HG02588 (cell line): Measurements from ENCODE around the gene KLHDC7A.

Experiments used
- ATAC-seq: cut with Tn5 transposase; IDR thresholded peaks from one replicate; pipeline ENCODE4 v1.9.1; 2021; ENCODE audit warnings: mild to moderate bottlenecking, moderate library complexity; ENCODE audit not compliant: unreplicated experiment

The KLHDC7A gene

GRCh38 chr1:18501833-18502232 is 21.1 kb downstream of the KLHDC7A start:
- ATAC-seq, result no peak

GRCh38 chr1:18504609-18505008 is 23.9 kb downstream of the KLHDC7A start:
- ATAC-seq, result no peak

GRCh38 chr1:18505666-18506065 is 24.9 kb downstream of the KLHDC7A start:
- ATAC-seq, result no peak

DNA sequence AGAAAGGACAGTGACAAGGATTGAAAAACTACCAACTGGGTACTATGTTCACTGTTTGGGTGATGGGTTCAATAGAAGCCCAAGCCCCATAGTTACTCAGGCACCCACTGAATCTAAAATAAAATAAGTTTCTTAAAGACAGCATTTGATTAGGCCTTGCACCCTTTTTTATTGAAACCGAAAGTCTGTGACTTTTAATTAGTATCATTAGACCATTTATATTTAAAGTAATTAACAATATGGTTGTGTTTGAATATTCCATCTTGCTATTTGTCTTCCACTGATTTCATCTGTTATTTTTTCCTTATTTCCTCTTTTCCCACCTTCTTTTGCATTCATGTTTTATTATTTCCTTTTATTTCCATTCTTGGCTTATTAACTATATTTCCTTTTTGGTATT is 27.4 kb downstream of the KLHDC7A start:
- no peak for ATAC-seq

GRCh38 chr1:18511149-18511873 is 30.6 kb downstream of the KLHDC7A start:
- ATAC-seq, result no peak

DNA sequence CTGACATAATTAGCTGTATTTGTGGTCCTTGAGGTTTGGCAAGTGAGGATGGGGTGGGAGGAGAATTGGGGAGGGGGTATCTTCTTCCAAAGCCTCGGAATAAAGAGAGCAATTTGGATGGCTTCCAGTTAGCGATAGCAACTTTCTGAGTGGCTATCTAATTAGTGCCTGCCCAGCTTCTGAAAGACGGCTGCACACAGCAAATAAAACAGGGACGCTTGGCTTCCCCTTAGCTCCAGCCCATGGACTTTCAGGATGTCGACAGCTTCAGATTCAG is 31.1 kb downstream of the KLHDC7A start:
- ATAC-seq, result no peak

DNA sequence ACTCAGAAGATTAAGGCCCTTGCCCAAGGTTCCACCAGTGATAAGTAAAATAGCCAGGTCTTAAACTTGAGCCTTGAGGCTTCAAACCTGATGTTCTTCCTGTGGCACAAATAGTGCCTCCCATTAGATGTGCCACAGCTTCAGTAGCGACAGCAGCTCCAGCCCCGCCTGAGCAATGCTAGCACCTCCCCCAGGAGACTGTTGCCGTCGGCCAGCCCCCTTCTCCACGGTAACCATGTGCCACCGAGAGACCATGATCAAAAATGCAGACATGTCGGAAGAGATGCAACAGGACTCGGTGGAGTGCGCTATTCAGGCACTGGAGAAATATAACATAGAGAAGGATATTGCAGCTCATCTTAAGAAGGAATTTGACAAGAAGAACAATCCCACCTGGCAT is 32.2 kb downstream of the KLHDC7A start:
- ATAC-seq, result no peak

DNA sequence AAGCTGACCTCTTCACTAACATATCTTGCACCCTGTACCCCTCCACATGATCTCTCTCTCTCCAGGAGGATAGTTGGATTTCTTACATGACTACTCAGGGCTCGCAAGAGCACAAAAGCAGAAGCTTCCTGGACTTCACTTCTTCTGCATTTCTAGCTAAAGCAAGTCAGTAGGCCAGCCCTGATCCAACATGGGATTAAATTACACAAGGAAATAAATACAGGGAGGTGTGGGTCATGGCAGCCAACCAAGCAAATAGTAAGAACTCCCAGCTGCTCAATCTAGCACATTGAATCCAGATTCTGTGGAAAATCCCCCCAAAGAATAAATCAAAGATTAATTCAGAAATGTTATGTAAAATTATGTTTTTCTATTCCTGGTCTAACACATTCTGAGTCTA is 33.3 kb downstream of the KLHDC7A start:
- ATAC-seq, result no peak

GRCh38 chr1:18515120-18515667 is 34.5 kb downstream of the KLHDC7A start:
- no peak for ATAC-seq

DNA sequence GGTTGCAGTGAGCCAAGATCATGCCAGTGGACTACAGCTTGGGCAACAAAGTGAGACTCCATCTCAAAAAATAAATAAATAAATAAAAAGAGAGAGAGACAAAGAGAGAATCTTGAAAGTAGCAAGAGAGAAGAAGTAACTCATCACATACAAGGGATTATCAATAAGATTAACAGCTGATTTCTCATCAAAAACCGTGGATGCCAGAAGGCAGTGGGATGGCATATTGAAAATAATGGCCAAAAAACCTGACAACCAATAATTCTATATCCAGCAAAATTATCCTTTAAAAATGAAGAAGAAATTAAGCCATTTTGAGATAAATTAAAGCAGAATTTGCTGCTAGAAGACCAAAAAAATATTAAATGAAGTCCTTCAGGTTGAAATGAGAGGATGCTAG is 35.7 kb downstream of the KLHDC7A start:
- no peak for ATAC-seq

GRCh38 chr1:18526436-18527275 is 45.9 kb downstream of the KLHDC7A start:
- ATAC-seq, result no peak

DNA sequence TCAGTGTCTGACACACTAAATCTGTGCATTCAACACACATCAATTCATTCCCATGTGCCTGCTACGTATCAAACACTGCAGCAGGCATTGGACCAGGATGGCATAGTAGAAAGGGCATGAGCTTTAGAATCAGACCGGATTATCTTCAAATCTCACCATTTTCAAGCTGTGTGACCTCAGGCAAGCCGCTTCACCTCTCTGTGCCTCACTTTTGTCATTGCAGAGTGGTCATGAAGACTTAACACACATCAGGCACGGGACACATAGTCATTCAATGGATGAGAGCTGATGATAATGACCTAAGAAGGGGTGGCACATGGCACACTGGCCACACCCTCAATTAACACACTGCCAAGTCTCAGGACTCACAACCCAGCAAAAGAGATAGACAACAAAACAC is 46.8 kb downstream of the KLHDC7A start:
- ATAC-seq, result no peak

- ATAC-seq, result no peak
These were observed 47.2 kb downstream of the KLHDC7A start for GRCh38 chr1:18527921-18528320.

- ATAC-seq, result no peak
These were observed 47.9 kb downstream of the KLHDC7A start for GRCh38 chr1:18528616-18529015.

- ATAC-seq, result no peak
These were observed 49.0 kb downstream of the KLHDC7A start for GRCh38 chr1:18529714-18530113.

DNA sequence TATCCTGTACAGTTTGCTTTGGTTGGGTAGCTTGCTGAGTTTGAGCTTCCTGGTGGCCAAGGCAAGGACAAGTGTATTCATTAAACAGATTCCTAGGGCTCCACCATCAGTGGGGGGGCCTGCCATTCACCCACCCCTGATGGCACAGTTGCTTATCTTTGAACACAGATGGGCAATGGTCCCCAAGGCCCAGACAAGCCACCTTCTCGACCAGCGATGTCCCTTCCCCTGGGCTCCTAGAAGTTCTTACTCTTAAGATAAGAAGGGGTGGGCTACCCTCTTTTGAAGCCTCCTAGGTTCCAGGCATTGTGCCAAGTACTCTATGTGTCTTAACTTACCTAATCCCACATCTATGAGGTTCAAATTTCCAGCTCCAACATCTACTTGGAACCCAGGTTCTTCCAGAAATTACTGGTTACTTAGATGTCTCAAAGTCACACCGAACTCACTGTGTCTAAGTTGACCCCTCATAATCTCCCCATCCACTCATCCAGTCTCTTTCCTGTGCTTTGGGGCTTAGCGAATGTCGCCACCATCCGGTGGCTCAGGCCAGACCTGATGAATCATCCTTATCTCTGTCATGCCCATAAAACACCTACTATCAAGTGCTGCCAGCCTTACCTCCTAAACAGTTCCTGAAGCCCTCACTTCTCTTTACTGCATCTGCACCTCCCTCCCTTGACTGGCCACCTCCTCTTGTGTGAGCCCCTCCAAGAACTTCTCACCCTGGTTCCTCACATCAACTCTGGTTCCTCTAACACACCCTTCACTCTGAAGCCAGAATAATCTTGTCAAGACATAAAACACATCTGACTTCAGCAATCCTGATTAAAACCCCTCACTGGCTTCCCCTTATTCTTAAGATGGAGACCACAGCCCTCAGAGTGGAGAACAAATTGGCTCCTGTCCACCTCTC is 50.1 kb downstream of the KLHDC7A start:
- no peak for ATAC-seq

DNA sequence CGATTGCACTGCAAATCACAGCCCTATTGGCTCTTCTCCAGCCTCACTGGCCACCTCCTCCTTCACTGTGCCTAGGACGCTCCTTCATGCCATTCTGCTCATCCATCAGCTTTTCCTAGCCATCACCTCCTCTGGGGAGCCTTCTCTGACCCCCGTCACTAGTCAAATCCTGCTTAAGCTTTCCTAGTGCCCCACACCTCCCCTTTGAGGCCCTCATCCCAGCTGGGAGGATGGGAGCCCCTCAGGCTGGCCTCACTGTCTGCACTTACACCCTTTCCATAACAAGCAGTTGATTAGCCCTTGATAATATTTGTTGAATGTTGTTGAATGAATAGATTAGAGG is 50.7 kb downstream of the KLHDC7A start:
- no peak for ATAC-seq

DNA sequence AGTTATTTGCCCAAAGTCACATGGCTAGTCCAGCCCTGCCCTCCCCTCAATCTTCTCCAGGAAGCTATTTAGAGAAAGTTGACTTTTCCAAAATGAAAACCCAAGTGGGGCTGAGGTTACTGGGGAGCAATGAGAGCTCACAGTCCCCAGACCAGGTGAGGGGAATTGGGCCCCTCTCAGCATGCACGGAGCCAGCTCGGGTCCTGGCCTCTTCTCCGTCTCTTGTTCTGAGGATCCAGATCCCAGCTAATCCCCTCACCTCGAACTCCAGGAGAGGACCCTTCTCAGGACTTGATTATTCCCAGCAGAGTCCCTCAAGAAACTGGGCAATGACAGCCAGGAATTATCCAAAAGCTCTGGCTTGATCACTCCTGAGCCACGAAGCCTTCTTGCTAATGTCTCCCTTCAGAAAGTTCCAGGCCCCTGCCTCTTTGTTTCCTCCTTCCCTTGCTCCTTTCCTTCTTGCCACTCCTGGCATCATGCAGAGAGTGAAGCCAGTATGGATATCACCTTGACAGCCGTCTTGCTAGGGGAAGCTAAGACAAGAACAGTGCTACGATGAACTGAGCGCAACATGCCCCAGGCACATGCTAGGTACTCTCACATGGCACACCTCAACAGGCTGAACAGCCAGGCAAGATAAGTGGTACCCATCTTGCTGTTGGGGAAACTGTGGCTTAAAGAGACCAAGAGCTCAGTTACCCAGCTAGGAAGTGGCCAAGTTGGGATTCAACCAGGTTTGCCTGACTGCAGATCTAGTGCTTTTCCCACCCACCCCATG is 51.9 kb downstream of the KLHDC7A start:
- no peak for ATAC-seq

DNA sequence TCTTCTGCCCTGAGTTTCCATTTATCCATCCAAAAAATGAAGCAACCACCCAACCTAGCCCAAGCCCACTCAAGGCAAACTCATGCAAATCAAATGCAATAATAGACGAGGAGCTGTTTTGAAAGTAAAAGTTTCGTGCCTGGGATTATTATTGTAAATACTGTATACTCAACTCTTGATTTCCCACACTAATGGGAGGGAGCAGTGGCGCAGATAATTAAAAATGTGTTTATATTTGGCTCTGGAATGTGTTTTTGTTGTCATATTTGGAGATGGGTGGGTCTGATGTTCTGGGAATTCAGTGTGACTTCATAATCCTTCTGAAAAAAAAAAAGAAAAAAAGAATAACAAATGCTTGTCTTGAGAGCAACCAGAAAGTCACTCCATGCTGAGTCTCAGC is 52.5 kb downstream of the KLHDC7A start:
- ATAC-seq, result no peak

- ATAC-seq, result no peak
These were observed 54.1 kb downstream of the KLHDC7A start for GRCh38 chr1:18534810-18535205.
